HG03135 (cell line): ENCODE data around the gene PYGL.
"Not testable (repeated sequence)": the region's sequence is repeated elsewhere in the genome, so short reads cannot be mapped to it uniquely, and the experiment has no call there.

ENCODE experiments used
- ATAC-seq: cut with Tn5 transposase; IDR thresholded peaks from one replicate; pipeline ENCODE4 v1.9.1; 2021; ENCODE audit warnings: mild to moderate bottlenecking, moderate library complexity; ENCODE audit not compliant: unreplicated experiment

Gene PYGL

DNA sequence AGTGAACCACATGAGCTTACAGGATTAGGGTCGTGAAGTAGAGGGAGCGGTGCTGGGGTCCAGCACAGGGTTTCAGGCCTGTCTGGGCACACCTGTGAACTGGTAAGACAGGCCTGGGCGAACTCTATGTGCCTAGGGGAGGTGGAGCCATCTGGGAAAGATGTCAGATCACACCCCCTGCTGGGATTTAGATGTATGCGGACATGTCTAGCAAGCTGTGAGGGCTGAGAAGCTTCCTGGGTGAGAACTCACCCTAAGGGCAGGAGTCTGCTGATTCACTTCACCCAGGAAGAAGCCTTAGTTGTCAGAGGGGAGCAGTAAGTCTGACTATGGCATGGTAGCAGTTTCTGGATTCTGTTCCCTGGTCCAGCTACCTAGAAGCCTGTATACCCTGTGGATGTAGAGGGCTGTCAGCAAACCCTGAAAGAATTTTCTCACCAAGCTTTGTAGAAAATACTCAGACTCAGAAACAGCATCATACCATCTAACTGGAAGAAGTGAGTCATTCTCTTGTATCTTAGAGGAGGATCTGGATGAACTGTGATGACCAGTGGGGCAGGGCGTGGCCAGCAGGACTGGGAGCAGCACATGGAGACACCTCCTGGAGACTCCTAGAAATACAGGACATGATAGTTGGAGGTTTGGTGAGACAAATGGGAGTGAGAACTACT lies 11.2 kb upstream of the PYGL start:
- ATAC-seq, result no peak

DNA sequence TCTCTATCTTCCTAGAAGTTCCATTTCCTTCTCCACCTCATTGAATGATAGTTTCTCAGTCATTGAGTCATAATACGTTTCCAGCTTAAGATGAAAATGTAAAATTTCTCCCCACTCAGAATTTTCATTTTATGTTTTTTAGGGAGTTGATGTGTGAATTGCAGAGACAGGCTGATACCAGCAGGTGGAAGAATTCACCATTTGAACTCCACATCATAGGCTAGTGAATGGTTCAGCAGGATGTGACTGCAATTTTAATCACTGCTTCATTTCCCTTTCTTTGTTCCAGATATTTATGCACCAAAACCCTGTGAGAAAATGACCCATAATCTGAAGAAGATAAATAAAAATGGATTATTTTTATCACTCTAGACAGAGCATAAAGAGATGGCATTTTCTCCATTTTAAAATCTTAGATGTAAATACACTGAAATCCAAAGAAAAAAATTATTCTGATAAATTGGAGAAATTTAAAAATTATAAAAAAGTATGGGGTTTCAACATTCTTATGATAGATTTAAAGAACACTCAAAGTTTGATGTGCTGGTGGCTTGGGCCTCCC lies 10.6 kb upstream of the PYGL start:
- ATAC-seq, result no peak

DNA sequence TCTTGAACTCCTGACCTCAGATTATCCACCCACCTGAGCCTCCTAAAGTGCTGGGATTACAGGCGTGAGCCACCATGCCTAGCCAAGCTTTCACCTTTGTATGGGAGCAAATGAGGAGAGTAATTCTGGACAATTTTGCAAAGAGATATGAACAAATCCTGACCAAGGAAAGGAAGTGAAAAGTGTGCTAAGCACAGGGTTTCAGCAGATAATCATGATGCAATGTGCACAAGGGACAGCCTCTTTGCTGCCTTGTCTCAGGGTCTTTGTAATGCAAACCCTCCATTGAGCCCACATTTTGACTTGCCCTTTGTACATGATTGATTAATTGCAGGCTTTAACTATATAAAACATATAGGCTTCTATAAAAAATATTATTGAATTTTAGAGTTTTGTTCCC lies 9.2 kb upstream of the PYGL start:
- no peak for ATAC-seq

DNA sequence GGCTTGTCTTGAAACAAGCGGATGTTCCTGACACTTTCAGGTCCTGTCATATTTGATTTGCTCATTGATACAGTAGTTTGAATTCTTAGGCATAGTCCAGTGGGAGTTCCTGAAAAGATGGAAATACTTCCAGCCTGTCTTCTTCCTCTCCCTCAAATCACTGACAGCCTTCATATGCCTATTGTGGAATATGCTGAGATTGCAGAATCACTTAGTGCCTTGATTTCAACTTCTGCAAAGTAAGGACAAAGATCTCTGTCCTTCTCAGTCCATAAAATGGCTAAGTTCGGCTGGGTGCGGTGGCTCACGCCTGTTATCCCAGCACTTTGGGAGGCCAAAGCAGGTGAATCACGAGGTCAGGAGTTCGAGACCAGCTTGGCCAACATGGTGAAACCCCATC lies 6.7 kb upstream of the PYGL start:
- ATAC-seq, result no peak

DNA sequence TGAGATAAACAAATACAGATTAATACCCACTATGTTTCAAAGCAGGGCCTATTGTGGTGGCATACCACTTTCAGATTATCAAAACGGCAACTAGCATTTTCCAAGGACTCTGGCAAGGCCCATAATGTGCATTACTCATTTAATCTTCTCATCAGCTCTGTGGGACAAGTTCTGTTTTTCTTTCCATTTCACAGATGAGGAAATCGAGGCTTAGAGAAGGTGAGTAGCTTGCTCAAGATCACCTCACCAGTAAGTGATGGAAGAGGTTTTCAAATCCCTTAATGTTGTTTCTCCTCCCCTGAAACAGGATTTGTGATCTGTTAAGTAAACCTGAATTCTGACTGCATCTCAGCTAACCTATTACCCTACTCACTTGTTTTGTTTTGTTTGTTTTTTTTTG lies 3.9 kb upstream of the PYGL start:
- ATAC-seq, result no peak

DNA sequence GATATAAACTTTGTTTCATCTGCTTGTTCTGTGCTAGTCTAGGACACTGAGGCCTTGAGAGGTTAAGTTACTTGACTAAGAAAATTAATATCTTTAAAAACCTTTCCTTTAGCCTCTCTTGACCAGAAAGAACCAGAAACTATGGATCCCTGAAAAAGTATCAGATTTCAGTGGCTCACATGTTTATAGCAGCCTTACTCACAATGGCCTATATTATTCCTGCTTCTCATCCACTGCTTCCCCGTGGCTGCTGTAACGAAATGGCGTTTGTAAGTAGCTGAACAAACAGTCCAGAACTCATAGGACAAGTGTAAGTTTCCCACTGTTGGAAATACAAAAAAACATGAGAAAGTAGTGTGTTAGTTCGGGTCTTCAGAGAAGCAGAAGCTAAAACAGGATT lies 3.2 kb upstream of the PYGL start:
- no peak for ATAC-seq

DNA sequence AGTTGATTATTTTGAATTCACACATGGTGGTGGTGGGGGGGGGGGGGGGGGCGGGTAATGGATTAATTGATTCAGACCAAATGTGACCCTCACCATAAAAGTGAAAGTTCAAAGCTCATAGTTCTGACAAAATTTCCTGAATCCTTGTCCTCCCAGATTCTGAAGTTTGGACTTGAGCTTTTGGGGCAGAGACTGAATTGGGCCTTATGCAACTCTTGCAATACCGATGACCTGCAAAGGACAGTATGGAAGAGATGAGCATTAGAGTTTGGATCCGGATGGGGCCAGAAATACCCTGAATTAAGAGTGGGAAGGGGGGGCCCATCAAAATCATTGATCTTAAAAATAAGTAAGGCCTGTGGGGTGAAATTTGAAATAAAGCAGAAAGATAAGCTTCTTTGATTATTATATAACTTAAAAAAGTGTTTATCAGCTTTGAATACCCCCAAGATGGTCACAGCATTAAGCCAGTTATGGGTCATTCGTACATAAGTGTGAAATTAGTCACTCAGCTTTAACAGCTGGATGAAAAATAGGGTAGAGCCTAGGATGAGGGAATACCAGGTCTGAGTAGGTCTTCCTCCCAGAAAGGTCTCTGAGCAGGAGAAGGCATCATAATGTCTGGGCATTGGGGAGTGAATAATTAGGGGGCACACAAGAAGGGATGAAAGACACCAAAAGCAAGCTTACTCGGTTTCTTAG lies 2.1 kb upstream of the PYGL start:
- no peak for ATAC-seq

DNA sequence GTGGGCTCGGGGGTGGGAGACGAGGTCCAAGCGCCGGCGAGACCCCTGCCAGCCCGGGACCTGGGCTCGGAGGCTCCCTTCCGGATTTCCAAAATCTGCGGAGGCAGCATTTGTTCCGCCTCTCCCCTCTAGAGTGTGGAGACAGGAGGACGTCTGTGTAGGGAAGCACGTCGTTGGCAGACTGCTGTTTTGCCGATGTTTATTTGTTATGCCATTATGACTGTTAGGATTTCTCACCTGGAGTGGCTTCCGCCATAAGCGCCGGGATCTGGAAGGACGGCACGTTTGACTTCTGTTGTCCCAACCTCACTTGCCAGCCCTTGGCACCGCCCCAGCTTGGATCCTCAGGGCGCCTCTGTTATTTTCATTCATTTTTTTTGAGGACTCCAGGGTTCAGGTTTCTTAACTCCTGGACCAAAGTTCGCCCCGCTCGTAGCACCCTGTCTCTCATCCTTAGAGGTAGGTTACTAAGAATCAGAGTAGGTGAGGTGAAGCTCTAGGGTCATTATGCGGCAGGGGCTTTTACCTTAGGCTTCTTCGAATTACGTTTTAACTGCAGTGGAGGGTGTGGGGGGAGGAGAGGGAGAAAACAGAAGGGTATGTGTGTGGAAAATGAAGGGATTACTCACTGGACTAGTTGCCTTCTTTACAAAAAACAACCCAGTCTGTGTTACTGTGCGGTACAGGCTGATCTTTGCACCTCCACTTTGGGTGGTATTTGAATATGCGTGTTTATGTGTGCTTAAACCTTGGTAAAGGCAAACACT lies 547 bp upstream of the PYGL start:
- no peak for ATAC-seq

DNA sequence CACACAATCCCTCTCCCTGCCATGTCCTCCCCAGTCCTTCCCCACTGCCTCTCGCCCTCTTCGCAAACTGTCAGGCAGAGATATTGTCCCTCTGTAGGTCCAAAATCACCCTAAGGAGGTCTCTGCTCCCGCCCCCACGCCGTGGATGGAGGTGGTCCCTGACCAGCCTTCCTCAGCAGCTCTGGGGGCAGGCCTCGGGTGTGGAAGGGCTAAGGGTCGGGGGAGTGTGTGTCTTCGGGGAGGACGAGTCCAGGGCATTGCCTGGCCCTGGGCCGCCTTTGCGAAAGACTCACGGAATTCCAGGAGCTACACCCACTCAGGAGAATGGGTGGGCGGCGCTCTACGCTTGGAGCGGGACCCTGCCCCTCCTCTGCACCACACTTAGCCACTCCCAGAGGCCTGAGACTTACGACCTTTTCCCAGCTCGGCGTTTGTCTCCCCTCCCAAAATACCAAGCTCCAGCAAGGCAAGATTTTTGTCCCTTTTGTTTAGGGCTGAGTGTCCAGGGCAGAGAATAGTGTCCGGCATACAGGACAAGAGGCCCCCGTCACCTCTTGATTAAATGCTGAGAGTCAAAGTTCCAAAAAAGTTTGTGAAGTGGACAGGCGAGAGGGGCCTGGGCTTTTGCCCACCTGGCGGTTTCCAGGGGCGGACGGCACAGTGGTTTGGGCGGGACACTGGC lies 881 bp downstream of the PYGL start:
- ATAC-seq, result no peak

DNA sequence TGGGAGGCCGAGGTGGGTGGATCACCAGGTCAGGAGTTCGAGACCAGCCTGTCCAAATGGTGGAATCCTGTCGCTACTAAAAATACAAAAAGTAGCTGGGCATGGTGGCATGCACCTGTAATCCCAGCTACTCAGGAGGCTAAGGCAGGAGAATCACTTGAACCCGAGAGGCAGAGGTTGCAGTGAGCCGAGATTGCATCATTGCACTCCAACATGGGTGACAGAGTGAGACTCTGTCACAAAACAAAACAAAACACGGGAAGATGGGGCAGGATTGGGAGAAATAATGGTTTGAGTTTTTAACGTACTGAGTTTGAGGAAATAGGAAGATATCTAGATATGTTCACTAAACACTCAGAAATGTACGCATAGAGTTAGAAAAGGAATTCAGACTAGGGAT lies 2.6 kb downstream of the PYGL start:
- not testable (repeated sequence) for ATAC-seq

DNA sequence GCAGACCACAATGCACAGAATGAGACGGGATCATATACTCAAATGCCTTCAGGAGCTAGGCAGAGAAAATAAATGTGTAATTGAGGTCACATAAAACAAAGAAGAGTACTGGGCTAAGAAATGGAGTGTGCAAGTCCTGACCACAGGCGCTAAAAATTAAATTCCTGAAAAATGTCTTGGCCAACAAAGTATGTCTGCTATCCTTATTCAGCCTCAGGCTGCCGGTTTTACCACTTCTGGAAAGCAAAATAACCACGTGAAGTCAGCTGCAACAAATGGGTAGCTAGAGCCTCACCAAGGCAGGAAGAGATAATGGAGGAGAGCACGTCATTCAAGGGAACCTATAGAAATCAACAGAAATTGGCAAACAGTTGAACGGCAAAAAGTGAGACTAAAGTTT lies 3.1 kb downstream of the PYGL start:
- ATAC-seq, result no peak

DNA sequence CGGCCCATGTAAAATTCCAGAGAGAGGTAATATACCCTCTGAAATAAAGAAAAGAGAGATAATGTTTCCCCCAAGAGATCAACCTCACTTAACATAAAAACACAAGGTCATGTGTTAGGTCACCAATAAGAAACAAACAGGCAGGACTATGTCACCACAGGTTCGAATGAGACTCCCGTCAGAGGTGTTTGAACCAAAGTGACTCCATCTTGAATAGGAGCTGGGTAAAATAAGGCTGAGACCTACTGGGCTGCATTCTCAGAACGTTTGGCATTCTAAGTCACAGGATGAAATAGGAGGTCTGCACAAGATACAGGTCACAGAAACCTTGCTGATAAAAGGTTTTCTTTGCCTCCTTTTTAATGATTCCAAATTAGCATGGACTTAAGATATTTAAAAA lies 6.5 kb downstream of the PYGL start:
- ATAC-seq, result no peak

DNA sequence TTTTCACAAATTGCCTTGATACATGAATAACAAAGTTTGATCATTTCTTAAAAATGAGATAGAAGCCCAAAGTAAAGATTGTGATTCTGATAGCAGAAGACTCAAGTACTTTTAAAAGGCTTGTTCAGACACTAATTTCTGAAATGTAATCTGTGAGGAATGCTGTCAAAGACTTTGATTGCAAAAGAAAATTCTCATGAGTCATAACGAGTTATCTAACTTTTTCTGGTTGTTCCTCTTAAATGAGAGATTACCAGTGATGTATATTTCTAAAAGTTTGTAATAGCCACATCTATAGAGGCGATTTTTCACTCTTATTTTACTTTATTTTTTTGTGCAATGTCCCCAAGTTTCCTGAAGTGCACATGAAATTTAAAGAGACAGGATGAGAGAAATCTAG lies 7.0 kb downstream of the PYGL start:
- no peak for ATAC-seq

DNA sequence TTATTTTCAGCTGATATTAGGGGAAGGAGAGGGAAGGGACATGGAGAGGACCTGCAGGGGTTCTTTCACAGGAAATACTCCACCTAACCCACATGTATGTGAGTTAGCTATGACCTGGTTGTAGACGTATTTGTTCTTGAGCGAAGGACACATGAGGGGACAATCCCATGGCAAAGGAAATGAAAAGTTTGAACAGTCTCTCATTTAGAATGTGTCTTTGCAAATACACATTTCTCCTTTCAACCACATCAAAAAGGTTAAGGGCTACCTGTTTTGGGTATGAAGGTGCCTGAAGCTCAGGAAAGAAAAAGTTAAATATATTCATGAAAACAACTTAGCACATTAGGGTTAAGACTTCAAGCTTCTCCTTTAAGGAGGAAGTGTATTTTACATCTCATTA lies 7.4 kb downstream of the PYGL start:
- no peak for ATAC-seq

DNA sequence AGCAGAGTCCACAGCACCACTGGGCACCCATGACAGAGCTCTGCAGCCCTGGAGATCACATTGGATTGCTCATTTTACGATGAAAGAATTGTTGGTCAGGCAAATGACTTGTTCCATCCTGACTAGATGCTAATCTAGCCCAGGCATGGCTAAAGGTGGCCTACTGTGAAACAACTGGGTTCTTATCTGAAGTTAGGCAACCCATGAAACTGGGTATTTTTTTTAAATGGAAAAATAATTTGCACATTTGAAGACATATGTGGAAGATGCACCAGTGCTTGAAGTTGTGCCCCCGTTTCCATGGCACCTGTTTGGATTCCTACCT lies 8.3 kb downstream of the PYGL start:
- no peak for ATAC-seq

DNA sequence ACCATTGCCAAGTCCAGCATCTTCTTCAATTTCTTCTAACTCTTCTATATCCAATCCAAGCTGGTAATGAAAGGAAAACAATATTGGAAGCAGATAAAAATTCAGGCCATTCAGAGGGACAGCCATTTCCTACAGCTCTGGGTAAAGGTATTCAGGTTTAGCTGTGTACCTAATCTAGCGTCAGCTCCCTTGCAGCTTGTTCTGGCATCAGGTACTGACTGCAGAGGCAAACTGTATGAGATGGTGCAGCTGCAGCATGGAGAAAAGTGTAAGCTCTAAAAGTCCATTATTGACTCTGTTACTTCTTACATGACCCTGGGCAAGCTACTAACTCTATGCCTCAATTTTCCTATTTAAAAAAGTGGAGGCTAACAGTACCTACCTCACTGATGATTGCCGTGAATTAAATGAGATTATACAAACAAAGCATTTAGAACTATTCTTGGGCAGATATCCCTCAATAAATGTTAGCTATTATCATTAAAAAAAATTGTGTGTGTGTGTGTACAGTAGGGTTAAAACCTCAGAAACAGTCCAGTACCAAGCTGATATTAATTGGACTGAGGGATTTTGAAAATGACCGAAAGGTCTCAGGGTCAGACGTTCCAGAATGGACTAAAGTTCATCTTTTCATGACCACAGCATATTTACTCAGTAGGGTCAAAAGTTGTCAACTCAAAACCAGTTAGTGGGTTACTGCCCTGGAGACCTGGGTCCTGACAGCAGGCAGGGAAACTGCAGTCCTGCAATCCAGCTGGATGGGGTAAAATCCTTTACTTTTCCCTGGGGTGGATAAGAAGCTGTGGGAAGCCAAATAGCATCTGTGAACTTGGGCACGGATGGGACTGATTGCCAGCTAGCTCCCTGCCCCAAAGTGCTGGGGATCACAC lies 8.9 kb downstream of the PYGL start:
- no peak for ATAC-seq

DNA sequence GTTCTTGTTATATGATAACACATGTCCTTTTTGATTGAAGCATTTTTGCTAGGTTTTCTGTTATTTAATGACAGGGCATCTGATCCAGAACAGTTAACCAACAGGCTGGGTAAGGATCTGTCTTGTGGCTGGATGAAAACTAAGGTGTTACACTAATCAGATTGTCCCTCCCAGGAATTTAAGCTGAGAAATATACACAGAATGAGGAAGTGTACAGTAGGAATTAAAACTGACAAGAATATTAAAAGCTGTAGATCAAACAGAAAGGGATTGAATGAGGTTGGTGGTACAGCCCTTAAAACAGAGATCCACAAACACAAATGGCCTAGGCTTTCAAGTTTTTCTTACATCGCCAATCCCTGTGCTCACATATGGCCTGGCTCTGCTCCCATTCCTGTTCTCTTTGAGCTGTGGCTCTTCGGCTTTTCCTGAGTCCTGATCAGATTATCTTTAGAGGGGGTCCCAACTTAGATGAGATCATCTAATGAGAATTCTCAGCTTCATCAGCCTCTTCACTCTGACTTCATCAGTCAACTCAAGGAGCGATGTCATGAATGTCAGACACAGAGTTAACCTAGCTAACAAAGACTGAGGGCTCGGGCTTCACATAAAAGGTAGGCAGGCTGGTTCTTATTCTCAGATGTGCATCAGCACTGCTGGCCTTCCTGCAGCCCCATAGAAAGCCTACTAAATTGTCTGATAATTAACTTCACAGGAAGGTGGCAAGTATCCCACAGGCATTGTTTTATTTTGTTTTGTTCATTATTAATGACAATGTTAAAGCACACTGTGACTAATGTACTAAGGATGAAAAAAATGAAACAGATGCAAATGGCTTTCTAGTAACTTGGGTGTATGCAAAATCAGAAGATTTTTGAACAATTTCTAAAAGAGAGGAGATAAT lies 11.4 kb downstream of the PYGL start:
- ATAC-seq, result no peak

DNA sequence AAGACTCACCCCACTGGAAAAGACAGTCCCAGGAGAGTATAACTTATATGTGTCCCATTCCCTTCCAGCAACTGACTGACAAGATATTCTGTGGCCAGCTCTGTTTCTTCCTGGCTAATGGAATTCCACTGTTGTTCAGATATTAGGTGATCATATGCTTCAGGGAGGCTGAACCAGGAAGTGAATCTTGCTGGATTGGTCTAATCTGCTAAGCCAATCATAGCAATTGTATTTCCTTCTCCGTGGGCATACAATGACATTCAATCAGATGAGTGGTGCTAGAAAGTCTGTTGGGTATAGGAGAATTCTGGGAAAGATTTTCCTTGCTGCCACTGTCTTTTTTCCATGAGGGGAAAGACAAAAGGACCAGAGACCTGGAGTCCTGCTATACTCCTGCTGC lies 12.1 kb downstream of the PYGL start:
- ATAC-seq, result no peak

DNA sequence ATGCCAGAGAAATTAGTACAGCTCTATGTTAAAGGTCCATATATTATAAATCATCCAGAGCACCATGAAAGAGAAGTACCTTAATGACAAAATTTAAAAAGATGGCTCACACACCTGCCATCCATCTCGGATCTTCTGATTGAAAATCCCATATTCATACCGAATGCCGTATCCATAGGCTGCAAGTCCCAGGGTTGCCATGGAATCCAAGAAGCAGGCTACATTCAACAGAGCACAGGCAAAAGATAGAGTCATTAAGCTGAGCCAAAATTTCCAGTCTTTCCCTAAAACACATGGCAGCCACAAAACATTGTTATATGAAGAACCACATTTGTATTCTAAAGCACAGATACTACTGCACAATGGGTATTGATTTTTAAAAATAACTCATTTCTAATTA lies 12.7 kb downstream of the PYGL start:
- no peak for ATAC-seq
